GM21447 (cell line): ENCODE results near the gene INPP5K.
"Not testable (repeated sequence)": the region's sequence is repeated elsewhere in the genome, so short reads cannot be mapped to it uniquely, and the experiment has no call there.

Source experiments
- ATAC-seq: cut with Tn5 transposase; IDR thresholded peaks from one replicate; pipeline ENCODE4 v1.9.1; 2021; ENCODE audit not compliant: unreplicated experiment

Gene INPP5K

DNA sequence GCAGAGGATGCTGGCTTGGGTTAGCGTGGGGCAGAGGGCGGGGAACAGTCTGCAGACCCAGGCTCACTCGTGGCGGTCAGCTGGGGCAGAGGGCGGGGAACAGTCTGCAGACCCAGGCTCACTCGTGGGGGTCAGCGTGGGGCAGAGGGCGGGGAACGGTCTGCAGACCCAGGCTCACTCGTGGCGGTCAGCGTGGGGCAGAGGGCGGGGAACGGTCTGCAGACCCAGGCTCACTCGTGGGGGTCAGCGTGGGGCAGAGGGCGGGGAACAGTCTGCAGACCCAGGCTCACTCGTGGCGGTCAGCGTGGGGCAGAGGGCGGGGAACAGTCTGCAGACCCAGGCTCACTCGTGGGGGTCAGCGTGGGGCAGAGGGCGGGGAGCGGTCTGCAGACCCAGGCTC, 7.7 kb downstream of the INPP5K start:
- ATAC-seq, result not testable (repeated sequence)

DNA sequence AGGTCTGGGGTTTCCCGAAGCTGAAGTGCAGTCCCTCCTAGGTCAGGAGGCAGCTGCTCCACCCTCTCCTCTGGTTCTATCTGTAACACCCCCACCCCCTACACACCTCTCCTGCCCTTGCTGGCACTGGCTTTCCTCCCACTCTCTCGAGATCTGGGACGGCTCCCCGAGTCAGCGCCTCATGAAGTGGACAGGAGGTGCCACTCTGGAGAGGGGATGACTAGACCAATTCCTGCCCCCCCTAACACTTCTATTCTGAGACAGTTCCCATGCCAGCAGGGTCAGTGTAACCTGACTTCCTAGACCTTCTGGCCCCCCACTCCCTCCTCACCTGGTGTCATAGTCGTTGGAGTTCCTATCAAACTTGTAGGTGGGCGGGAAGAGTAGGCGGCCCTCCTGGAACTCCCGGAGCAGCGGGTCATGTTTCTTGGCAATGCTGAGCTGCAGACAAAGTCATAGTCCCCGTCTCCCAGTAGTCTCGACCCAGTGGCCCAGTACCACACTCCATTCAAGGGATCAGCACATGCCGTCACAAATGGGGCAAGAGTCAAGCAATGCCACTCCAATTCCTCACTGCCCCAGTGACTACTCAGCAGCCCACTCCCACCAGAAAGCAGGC, 9.7 kb downstream of the INPP5K start:
- ATAC-seq, result no peak

DNA sequence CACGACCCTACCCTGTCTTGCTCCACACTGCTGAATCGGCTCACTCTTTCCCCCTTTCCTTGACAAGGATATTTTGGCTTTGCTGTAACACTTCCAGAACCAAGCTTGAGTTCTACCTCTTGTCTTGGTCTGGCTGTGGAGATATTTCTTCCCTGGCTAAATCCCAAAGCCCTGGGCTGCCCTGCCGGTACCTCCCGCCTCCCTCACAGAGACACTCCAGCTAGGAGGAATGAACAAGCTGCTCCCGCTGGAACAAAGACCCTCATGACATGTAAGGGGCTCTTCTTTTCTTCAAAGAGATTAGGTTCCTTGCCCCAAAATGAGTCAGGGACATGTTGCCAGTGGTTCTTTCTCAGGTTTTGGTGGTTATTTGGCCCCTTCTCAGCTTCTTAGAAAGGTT, 10.8 kb downstream of the INPP5K start:
- ATAC-seq, result no peak

DNA sequence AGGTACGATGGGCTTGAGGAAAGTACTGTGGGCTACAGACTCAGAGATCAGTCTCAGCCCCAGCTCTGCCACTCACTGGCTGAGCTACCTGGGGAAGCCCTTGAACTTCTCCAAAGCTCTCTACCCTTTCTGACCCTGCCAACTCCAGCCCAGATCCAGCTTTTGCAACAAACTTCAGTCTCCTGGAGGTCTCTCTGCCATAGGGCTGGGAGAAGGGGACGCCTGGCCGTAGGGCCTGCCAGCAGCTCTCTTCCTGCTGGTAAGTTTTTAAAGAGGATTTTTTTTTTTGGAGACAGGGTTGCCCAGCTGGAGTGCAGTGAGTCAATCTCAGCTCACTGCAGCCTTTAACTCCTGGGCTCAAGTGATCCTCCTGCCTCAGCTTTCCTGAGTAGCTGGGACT, 11.5 kb downstream of the INPP5K start:
- no peak for ATAC-seq

DNA sequence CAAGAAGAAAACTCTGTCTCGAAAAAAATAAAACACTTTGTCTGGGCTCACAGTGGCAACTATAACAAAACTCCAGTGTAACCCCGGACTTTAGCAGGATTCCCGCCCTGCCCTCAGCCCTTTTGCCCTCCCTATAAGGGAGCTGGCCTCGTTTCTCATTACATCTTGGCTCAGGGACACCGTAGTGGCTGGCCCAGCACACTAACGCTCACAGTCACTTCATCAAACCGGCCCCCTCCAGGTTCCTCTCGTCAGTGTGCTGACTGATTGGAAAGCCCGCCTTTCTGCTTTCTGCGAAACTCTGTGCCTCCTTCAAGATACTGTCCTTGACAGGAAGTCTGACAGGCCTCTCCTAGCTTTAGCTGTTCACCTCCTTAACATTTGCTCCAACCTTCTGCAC, 12.7 kb downstream of the INPP5K start:
- ATAC-seq, result no peak

DNA sequence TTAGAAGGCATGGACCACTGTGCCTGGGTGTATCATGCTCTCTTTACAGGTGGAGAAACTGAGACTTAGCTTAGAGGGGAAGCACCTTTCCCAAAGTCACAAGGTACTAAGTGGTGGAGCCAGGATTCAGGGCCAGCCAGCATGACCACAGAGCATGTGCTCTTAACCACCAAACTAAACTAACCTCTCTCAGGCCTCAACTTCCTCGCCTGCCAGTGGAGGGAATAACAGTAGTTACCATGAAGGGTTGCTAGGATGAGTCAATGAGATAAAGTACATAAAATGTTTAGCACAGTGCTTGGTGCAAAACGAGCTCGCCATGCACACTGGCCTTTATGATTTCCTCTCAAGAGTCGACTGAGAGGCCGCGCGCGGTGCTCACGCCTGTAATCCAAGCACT, 17.5 kb downstream of the INPP5K start:
- ATAC-seq, result no peak

DNA sequence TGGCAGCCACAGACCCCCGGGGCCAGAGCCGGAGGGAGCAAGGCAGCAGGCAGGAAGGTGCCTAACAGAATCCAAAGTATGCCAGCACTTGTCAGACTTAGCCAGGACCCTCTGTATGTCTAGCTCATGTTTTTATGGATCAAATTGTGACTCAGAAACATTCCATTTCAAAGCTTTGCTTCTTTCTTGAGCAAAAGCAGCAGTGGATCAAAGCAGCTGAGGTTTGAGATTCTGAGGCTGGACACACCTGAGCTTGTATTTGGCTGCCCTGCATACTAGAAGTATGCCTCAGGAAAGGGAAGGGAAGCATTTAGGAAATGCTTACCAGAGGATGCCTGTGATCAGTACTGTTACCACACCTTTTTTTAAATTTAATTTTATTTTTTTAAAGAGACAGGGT, 18.2 kb downstream of the INPP5K start:
- ATAC-seq, result no peak

DNA sequence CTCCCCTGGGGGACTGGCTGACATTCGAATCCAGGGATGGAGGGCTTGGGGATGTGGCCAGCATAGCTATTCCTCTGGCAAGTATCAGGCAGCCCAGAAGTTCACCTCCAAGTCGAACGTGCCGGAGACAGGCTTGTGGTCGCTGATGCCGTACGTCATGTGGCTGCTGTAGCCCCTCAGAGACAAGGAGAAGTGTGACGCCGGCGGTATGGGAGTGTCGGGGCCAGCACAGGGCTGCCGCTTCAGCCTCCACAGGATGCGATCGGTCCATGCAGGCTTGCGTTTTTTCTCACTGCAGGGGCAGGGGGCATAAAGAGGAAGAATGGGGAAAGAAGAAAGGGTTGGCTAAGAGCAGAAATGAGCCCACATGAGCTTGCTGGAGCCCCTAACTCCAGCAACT, 18.6 kb downstream of the INPP5K start:
- no peak for ATAC-seq

DNA sequence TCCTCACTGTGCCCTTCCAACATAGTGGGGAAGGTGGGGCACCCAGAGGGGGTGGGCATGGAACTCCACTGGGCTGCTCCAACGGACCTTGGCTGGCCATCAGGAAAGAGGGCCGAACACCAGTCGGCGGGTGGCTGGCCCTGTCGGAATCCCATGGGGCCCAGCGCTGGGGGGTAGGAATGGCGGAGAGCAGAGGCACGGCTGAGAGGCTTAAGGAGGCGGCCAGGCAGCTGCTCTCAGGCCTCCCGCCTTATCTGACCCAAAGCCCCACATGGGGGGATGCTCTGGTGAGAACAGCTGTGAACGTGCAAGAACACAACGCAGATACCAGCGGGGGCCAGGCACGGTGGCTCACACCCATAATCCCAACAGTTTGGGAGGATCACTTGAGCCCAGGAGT, 19.5 kb downstream of the INPP5K start:
- ATAC-seq, result no peak

DNA sequence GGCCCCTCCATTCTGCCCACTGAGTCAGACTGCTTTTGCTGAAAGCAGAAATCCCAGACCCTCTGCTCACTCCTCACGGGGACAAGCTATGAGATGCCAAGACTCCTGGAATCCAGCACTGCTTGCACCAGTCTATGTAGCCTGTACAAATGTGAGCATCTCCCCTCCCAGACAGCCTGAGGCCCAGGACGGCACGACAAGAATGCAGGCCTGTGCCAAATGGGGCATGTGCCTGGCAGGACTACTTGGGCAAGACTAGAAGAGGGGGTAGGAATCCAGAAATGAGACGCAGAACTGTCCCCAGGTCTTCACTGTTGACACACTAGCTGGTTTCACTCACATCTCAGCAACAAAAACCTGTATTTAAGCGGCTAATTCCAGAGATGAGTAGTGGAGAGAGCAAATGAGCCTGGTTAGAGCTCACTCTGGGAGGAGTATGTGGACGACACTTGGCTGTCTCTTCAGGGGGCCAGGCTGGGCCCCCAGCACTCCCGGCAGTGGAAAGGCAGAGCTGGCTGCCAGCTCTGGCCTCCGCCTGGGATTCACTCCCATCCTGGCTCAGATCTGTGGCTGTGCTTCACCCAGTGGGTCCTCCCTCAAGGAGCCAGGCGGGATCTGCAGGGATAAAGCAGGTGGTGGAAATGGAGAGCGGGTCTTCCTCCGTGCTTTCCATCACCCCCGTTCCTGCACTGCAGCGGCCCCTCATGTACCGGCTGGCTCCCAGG, 21.0 kb downstream of the INPP5K start:
- ATAC-seq, result no peak

DNA sequence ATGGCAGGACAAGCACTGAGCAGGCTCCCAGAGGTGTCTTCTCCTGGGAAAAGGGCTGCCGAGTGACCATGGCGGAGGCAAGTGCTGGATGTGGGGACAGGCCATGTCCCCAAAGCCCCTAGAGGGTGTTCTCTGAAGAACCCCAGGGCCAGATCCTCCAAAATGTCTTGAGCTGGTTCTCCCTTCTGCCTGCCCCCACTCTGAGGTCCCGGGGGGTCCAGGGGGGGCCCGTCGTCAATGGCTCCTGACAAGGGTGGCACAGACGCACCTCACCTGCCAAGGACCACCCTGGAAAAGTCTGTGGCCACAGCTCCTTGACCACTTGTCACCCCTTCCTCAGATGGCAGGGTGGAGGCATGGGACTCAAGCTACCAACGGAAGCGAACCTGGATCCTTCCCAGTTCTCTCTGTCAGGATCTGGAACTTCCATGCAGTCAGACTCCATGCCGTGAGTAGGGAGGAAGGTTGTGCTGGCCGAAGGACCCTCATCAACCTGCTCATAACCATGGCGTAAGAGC, 21.6 kb downstream of the INPP5K start:
- no peak for ATAC-seq

DNA sequence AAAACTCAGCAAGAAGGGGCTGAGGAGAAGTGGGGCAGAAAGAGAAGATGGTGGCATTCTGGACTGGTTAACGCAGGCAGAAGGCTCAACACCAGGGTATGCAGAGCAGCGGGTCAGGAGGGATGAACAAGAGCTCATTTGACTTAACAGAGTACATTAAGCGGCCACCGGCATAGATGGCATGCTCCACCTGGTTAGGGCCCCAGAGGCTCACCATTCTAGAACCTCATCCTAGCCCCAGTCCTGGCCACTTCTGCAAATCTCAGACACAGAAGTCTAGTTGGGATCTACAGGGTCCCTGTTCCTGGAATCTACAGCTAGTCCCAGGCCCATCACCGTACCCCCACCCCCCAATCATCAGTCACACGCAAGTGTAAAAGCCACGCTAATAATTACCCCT, 22.2 kb downstream of the INPP5K start:
- no peak for ATAC-seq

DNA sequence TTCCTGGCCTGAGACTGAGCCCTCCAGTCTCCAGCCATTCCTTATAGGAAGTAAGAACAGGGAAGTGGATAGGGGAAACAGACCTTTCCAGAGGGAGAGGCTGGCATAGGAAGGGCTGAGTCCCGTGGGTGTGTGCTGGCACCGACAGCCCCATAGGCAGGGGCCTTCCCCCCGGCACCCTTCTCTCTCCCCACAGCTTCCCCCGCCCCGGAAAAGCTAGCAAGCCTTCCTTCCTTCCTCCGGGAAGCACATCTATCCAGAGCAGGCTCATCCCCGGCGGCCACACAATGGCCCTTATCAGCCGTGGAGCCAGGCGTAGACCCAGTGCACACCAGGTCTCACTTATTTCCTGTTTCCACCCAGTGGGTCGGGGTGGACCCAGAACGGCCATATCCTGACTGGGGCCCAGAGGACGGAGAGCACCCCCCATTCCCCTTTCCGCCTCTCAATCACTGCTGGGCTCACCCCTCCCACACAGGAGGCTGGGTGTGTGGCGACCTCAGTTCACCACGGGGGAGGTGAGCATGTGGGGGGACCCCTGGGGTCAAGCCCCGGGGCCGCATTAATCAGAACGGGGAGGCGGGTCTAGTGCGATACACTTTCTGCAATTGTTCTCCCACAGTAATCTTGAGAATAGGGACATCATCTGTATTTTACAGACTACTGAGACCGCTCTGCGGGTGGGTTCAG, 23.0 kb downstream of the INPP5K start:
- no peak for ATAC-seq

DNA sequence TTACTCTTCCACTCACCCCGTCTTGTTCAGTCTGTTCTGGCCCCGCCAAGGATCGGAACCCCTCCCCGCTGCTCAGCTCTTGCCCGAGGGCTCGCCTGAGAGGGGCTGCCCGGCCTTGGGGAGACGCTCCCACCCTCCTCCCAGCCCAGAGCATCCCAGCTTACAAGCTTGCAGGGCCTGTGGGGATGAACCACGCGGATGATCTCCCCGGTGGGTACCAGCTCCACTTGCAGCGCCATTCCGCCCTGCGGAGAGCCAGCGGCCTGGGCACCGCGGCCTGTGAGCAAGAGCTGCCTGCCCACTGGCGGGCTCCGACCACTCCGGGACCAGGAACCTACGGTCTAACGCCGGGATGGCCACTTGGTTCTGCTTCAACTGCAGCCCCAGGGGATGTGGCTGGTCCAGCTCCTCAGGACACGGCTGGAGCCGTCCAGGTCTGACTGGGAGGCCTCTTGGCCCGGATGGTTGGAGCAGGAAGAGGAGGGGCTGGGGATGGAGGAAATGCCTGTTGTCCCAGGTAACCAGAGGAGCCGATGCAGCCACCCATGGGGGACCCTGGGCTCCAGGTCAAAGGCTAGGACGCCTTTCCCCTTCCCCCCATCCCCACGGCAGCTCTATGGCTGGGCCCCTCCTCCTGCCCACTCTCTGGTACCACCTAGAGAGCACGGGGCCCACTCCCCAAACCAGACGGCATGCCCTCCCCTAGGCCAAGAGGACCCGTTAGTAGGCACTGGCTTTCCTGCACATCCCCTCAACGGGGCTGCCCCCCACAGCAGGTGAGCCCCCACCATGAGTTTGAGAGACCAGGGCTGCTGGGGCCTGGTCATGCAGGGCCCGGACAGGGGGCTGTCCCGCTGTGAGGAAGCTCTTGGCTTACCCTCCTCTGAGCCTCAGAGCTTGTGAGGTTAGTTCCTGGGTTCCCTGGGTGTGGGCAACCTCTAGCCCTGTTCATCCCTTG, 23.9 kb downstream of the INPP5K start, which contains the start of gene MYO1C:
TSS of gene MYO1C (minus strand) at position 438 of the 958 bp plus-strand sequence. CDS start at position 239, 199 bp downstream.
- ATAC-seq, result no peak

DNA sequence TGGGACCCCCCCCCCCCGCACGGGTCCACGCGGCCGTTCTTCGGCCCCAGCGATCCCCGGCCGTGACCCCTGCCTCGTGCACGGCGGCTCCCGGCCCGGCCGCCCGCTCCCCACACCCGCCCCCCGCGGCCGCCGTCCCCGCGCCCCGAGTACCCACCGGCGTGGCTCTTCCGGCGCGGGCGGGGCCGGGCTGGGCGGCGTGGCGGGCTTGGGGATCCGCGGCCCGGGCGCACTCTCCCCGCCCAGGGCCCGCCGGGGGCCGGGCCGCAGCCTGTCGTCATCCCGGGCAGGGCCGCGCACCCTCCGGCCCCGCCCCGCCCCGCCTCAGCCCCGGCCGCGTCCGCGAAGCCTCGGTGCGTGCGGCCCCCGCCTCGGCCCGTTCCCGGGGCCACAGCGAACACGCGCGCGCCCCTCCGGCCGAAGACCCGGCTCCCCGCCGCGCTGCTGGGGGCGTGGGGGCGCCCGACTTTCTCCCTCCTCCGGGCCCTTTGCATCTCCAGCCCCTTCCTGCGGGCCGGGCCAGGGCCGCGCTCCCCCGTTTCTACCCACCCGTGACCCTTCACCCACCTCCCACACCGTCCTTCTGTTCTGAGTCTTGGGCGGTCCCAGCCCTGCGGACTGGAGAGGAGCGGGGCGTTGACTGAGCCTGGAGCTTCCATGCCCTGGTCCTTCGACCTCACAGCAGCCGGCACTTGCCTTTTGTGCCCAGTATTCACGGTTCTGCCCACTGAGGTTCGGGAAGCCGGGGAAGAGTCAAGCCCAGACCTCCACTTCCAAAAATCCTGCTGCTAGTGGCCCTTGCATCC, 24.8 kb downstream of the INPP5K start:
- ATAC-seq, result peak; percentile 30

DNA sequence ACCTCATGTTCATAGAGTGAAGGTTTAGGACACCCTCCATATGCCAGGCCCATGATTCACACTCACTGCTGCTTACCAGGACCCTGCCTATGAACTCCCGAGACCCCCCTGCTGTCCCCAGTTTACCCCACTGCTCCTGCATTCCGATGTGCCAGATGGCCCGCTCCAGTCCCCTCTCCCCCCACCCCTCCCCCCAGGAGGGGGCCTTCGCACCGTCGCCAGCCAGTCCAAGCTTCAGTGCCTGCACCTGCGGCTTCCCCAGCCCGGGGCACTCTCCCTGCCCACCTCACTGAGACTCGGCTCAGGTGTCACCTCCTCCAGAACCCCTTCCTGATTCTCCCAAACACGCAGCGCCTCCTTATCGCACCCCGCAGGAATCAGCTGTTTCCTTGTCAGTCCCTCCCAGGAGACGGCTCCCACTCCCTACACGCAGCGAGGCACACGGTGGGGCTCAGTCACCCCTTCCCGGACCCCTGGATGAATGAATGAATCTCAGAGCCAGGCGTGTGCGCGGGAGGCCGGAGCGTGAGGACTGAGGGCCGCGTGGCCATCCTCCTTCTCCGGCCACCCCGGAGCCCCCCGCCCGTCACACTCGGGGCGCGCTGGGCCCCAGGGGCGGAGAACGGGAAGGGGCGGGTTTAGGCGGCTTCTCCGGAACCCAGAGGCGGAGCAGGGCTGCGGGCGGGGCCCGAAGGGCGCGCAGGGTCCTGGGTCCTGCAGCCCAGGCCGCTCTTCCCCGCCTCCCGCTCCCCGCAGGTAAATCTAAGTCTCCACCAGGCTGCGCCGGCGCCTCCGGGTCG, 25.6 kb downstream of the INPP5K start:
- peak; percentile 50 for ATAC-seq

DNA sequence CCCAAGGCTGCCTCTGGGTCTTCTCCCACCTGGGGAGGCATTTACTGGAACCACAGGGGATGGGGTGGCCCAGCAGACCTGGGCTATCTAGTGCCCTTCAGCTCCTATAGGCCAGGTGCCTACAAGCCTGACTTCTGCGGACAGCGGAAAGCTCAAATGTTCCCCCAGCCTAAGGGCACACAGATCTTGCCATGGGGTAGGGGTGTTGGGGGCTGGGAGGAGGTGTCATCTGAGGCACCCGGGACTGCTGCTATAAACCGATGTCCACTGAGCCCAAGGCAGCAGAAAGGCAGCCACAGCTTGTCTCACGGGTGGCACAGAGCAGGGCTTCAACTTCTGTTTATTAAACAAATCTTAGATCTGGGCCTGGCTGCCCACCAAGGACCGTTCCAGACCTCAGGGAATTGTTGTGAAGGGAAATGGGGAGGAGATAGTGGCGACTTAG, 27.6 kb downstream of the INPP5K start:
- ATAC-seq, result no peak

DNA sequence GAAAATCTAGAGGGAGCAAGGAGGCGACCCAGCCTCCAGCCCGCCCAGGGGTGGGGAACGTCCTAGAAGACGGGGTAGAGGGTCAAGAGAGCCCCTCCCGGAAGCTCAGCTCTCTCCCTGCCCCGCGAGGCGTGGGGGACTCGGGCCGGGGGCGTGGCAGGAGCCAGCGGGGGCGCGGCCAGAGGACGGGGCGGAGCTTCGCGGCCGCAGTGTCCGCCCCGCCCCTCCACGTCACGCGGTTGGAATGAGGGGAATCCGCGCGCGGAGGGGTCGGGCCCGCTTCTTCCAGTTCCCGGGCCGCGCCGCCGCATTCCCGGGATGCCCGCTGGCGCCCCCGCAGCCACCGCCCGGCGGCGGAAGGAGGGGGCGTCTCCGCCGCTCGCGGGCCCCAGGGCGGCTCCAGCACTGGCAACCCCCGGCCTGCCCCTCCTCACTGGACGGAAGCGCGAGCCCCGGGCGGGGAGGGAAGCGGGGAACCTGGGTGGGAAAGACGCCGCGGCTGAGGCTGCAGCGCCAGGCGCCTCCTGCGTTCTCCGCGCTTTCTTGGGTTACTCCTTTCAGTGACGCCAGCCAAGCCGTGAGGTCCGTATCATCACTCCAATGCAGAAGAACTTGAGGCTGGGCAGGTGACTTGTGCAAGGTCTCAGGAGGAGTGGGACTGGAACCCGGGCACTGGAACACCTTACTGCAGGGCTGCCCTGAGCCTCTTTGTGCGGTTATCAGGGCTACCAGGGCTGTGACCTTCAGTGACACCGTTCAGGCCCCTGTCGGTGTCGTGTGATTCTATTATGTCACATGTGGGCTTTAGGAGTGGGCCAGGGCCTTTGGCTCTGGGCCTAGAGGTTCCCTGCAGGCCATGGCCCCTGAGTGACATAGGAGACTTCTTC, 28.2 kb downstream of the INPP5K start:
- peak; percentile 20 for ATAC-seq
